Spleen (tissue), 7 donors: Measurements from ENCODE around the gene SNX19.

Experiments
- CTCF ChIP-seq, 11 experiments: fragments of 200-600 bp in 7 of 11; fragments of 450-650 bp in 4 of 11; sonication (generic) in 4 of 11; IDR thresholded peaks in 8 of 11; conservative IDR thresholded peaks in 3 of 11; 1 replicate in 7 of 11; 2 replicates in 4 of 11; pipeline versions ENCODE4 v1.4.0 to v1.8.0; 2016 to 2021; ENCODE audit warnings: antibody characterized with exemption in 11 of 11, inconsistent platforms in 4 of 11, mild to moderate bottlenecking in 1 of 11
- POLR2AphosphoS5 ChIP-seq, 3 donors: sonication (generic); formaldehyde crosslinking; IDR thresholded peaks; one replicate each; pipeline ENCODE4 v1.5.1; 2017; ENCODE audit warnings: antibody characterized with exemption in 3 of 3
- donor health status: DM: no; HTN: no; CAD: no; lungs with moderate emphysema.
- donor health status: DM: no; HTN: no; CAD: no.
- donor health status: DM: no; HTN: no; CAD: no.

- TF ChIP-seq CTCF (IDR thresholded peaks at IDR 0.05 in 8 of 11, conservative IDR thresholded peaks at IDR 0.05 in 3 of 11) (no peak), POLR2AphosphoS5 (IDR thresholded peaks at IDR 0.05) (no peak)
Measured at GRCh38 chr11:130908061-130908460, 8.2 kb downstream of the SNX19 start.
